Ovary (tissue), 3 donors: Measurements from ENCODE around the gene EXTL1.

Experiments
- EP300 ChIP-seq: sonication (generic); formaldehyde crosslinking; IDR thresholded peaks from one replicate; pipeline ENCODE4 v1.6.1; 2017; ENCODE audit warnings: antibody characterized with exemption
- POLR2A ChIP-seq: fragments of 450-650 bp; IDR thresholded peaks from one replicate; pipeline ENCODE4 v1.6.1; 2017; ENCODE audit warnings: antibody characterized with exemption, mild to moderate bottlenecking, moderate library complexity
- TF ChIP-seq, protein P1 (sequence below), 3 donors: fragments of 450-650 bp in 2 of 3; fragments of 200-600 bp in 1 of 3; IDR thresholded peaks; one replicate each; pipeline versions ENCODE4 v1.5.1 to v1.8.0; 2016 to 2022; ENCODE audit warnings: antibody characterized with exemption in 3 of 3, mild to moderate bottlenecking in 1 of 3
- donor health status: DM: no; HTN: no; CAD: no.

DNA sequence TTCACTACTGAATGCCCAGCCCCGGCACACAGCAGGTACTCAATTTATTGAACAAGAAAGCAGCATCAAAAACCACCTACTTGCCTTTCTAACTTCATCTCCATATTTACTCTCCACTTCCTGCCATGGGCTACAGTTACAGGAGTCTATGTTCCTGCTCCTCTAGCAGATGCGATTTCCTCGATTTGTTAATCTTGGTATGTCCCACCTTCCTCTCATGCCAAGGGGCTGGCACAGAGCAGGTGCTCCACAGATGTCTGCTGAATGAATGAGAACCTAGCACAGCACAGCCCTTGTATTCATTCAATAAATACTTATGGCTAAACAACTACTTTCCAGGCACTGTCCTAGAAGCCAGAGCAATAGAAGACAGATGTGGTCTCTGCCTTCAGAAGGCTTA lies 35.9 kb upstream of the EXTL1 start:
- no peak for TF ChIP-seq POLR2A
- TF ChIP-seq EP300: no peak
- TF ChIP-seq, protein P1, sequence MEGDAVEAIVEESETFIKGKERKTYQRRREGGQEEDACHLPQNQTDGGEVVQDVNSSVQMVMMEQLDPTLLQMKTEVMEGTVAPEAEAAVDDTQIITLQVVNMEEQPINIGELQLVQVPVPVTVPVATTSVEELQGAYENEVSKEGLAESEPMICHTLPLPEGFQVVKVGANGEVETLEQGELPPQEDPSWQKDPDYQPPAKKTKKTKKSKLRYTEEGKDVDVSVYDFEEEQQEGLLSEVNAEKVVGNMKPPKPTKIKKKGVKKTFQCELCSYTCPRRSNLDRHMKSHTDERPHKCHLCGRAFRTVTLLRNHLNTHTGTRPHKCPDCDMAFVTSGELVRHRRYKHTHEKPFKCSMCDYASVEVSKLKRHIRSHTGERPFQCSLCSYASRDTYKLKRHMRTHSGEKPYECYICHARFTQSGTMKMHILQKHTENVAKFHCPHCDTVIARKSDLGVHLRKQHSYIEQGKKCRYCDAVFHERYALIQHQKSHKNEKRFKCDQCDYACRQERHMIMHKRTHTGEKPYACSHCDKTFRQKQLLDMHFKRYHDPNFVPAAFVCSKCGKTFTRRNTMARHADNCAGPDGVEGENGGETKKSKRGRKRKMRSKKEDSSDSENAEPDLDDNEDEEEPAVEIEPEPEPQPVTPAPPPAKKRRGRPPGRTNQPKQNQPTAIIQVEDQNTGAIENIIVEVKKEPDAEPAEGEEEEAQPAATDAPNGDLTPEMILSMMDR (IDR thresholded peaks at IDR 0.05): no peak
